GM23248 (cell line): ENCODE results near the gene NALCN.

Experiments
- EZH2 ChIP-seq: fragments of 200-600 bp; sonication (generic); IDR thresholded peaks from 2 replicates; pipeline ENCODE4 v1.6.1; 2018; ENCODE audit warnings: antibody characterized with exemption, mild to moderate bottlenecking; ENCODE audit not compliant: insufficient read depth, poor library complexity, severe bottlenecking
- EZH2phosphoT487 ChIP-seq: fragments of 200-600 bp; sonication (generic); IDR thresholded peaks from 2 replicates; pipeline ENCODE4 v1.6.1; 2018; ENCODE audit warnings: antibody characterized with exemption, moderate library complexity, mild to moderate bottlenecking, low read depth; ENCODE audit not compliant: insufficient read depth

DNA sequence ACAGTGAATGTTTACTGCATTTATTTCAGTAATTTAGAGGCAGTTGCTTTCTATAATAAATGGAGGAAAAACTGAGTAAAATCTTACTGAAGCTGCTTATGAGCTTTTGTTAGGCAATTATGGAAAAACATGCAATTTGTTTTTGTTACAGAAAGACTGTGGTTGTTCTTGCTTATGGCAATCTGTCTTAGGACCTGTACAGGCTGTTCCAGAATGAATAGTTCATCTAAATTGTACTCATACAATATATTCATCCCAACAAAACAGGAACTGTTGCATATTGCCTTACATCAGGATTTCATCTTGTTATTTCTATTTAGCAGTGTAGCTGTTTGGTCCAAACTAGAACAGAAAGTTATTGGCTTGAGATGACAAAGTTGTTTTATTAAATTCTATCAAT lies 199.2 kb downstream of the NALCN start:
- TF ChIP-seq EZH2phosphoT487, result no peak
- no peak for TF ChIP-seq EZH2
